Heart left ventricle (tissue), 13 donors: ENCODE data around the gene SLC22A13.

Experiments used
- CTCF ChIP-seq, 12 donors: fragments of 200-600 bp; sonication (generic) in 4 of 12; IDR thresholded peaks; one replicate each; pipeline versions ENCODE4 v1.5.0 to v1.8.0; 2018 to 2022; ENCODE audit warnings: antibody characterized with exemption in 12 of 12, mild to moderate bottlenecking in 5 of 12
- POLR2A ChIP-seq, 2 donors: fragments of 450-650 bp; IDR thresholded peaks; one replicate each; pipeline ENCODE4 v1.6.1; 2017; ENCODE audit warnings: antibody characterized with exemption in 2 of 2, mild to moderate bottlenecking in 2 of 2, moderate library complexity in 2 of 2
- donor health status: ischemic (EF 13 %, LVEDD 7.1; RV severe dilation, severe dysfunction).
- donor health status: DM: no; HTN: yes; CAD: no.
- donor health status: DM: no; HTN: no; CAD: no.
- donor health status: ischemic (EF 25% LVEDD 6.9; RV normal size, moderate dysfunction).
- donor health status: ischemic (EF 25% LVEDD 5.7; RV mildly dilated, moderate dysfunction).
- donor health status: ischemic (EF 35%, LVEDD 5.7; RV mildly dilated, moderate dysfunction).
- donor health status: nonischemic (EF 11% LVEDD 7.7; RV severe dilation, severe dysfunction).
- donor health status: DM: yes; HTN: yes; CAD: no.
- donor health status: PGD.
- donor health status: ischemic (EF 29% LVEDD 5.4; RV normal size, mild dysfunction).
- donor health status: nonischemic (EF 23%, LVEDD 6.1; RV moderate dilation, normal function).

DNA sequence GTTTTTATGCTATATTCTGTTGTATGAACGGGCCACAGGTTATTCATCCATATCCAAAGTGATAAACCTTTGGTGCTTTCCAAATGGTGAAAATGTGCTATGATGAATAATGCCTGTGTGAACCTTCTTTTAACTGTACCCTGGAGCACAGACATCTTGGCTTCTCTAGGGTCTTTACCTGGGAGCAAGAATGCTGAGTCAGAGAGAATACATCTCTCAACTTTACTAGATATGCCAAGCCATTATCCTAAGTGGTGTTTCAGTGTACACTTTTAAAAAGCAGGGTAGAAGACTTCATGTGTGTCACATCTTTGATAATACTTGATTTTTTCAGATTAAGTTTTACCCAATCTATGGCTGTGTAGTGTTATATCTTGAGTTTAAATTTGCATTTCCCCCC, 57.4 kb downstream of the SLC22A13 start:
- TF ChIP-seq CTCF (IDR thresholded peaks at IDR 0.05), result no peak
- no peak for TF ChIP-seq POLR2A (IDR thresholded peaks at IDR 0.05)
